AG09319 (cell line): ENCODE data around the gene AKAP13.

Experiments
- DNase-seq: peaks from one replicate; pipeline ENCODE4 v3.0.0-alpha.2; 2010; ENCODE audit warnings: low read depth; ENCODE audit errors: extremely low read depth
- TF ChIP-seq, protein P1 (sequence below): IDR thresholded peaks from 2 replicates; pipeline ENCODE4 v1.5.1; 2011; ENCODE audit warnings: low read depth, mild to moderate bottlenecking, inconsistent platforms, low read length, moderate library complexity

Gene AKAP13

DNA sequence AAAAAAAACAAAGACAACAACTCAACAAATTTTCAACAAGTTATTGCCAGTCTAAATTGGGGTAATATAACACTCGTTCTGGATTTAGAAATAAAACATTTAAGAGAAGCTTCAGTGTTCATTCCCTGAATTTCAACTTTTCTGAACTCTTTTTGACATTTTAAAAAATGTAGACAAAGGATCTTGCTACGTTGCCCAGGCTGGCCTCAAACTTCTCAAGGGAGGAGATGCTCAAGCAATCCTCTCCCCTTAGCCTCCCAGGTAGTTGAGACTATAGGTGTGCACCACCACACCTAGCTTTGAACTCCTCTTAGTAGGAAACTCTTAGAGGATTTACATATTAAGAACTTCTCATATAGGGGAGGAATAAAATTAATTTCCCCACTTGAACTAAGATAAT, 91.9 kb downstream of the AKAP13 start:
- DNase-seq: no peak
- TF ChIP-seq, protein P1, sequence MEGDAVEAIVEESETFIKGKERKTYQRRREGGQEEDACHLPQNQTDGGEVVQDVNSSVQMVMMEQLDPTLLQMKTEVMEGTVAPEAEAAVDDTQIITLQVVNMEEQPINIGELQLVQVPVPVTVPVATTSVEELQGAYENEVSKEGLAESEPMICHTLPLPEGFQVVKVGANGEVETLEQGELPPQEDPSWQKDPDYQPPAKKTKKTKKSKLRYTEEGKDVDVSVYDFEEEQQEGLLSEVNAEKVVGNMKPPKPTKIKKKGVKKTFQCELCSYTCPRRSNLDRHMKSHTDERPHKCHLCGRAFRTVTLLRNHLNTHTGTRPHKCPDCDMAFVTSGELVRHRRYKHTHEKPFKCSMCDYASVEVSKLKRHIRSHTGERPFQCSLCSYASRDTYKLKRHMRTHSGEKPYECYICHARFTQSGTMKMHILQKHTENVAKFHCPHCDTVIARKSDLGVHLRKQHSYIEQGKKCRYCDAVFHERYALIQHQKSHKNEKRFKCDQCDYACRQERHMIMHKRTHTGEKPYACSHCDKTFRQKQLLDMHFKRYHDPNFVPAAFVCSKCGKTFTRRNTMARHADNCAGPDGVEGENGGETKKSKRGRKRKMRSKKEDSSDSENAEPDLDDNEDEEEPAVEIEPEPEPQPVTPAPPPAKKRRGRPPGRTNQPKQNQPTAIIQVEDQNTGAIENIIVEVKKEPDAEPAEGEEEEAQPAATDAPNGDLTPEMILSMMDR: no peak

- TF ChIP-seq, protein P1: no peak
- no peak for DNase-seq
Measured at GRCh38 chr15:85473455-85473854, 93.1 kb downstream of the AKAP13 start.

DNA sequence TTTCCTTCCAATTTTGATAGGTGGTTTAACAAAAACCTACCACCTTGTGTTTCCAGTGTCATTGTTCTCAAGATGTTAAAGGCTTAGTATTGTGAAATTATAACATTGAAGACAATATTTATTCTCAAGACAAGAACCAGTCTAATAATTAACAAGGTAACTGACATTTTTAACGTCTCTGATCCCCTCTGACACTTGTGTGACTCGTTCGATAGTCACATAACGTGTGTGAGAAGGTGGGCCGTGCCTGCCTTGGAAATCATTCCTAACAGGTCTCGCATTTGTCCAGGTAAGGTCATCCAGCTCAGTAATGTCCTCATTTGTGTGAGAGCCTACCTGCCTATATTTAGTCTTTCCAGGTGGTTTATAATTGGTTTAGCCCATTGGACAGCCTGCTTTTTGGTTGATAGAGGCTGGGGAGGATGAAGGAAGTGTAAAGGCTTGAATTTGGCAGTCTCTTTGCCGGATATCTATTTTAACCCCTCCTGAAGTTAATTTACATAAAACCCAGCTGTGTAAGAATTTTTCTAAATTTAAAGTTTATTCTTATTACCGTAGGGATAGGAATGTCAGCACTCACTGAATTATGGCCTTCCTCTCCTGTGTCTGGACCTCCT, 94.4 kb downstream of the AKAP13 start:
- TF ChIP-seq, protein P1: no peak
- DNase-seq: no peak

DNA sequence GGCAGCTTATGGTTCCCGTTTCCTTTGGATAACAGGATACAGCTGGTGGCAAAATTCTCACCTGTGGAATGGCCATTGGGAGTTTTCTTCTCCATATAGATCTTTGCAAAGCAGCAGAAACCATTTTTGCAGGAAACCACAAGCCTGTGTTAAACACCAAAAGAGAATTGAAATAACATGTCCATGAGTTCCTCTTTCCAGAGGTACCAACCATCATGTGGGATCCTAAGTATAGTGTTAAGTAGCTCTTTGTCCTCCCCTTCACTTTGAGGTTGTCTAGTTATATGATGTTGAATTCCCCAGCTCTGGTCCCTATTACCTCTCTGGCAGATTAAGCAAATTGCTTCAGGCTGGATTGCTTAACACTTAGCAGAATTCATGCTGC, 94.9 kb downstream of the AKAP13 start:
- TF ChIP-seq, protein P1: no peak
- DNase-seq: no peak

DNA sequence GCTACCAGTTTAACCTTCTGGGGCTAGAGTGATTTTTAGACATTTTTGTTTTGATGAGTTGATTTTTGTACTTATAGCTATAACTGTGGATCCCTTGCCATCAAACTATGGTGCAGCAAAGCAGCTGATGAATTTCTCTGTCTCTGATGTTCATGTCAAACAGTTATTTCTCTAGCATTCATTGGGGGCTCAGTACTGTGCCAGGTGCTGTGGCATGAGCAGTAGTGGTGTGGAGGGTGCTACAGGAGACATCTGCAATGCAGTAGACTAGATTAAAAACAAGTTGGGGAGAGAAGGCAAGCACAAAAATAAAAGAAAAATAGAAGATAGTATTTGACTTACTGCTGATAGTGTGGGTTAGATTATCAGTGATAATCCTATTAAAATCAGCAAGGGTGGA, 95.3 kb downstream of the AKAP13 start:
- DNase-seq: no peak
- TF ChIP-seq, protein P1: no peak

DNA sequence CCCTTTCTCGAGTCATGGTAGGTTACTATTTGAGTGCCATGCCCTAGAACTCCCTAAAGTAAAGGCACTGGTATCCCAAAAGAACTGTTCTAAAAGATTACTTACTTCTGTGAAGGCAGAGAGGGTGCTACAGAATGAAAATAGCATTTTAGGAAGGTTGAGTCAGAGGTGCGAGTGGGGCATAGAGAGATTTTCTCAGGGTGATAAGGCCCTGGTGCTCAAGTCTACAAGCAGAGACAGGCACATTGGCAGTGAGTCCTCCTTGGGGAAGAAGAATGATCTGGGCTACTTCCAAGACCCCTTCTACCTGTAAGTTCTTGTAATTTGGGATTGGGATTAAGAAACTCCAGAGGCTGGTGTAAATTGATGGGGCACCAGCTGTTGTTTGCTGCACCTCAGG, 96.7 kb downstream of the AKAP13 start:
- DNase-seq: no peak
- TF ChIP-seq, protein P1: no peak

DNA sequence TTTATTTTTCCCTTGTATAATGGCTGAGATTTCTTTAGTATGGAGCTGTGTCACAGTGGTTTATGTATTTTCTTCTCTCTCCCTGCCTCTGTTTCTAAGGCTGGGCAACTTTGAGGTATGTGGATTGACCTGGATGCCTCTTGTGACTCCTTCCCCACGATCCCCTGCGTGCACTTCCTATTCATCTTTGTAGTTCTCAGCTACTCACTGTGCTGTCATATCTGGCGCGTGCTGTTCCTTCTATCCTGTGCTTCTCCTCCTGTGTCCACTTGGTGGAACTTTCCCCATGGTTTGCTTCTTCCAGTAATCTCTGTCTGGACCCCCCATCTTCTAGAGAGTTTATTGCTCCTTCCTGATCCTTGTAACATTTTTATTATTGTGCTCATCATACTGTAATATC, 97.3 kb downstream of the AKAP13 start:
- DNase-seq: no peak
- TF ChIP-seq, protein P1: no peak
